Osteocyte (in vitro differentiated cells): Measurements from ENCODE around the gene ZNF853. TPM values are rescaled to one million over a fixed set of nuclear protein-coding genes. Genes with fewer than 3 reads are reported as not detected.

Experiments
- DNase-seq: peaks from one replicate; pipeline ENCODE4 v3.0.0; 2021; ENCODE audit warnings: mixed read lengths; ENCODE audit not compliant: unreplicated experiment; ENCODE audit errors: extremely low spot score
- H3K27ac Mint-ChIP-seq: one replicate; pipeline ENCODE4 v1.8.0; 2021; ENCODE audit warnings: mild to moderate bottlenecking, mixed read lengths; ENCODE audit not compliant: unreplicated experiment
- H3K27me3 Mint-ChIP-seq: one replicate; pipeline ENCODE4 v1.8.0; 2021; ENCODE audit warnings: mixed read lengths; ENCODE audit not compliant: unreplicated experiment
- H3K36me3 Mint-ChIP-seq: one replicate; pipeline ENCODE4 v1.8.0; 2021; ENCODE audit warnings: mixed read lengths; ENCODE audit not compliant: unreplicated experiment
- H3K4me1 Mint-ChIP-seq: one replicate; pipeline ENCODE4 v1.8.0; 2021; ENCODE audit warnings: mixed read lengths; ENCODE audit not compliant: unreplicated experiment
- H3K4me3 Mint-ChIP-seq: one replicate; pipeline ENCODE4 v1.8.0; 2021; ENCODE audit warnings: mild to moderate bottlenecking, moderate library complexity, mixed read lengths; ENCODE audit not compliant: unreplicated experiment
- H3K9me3 Mint-ChIP-seq: one replicate; pipeline ENCODE4 v1.8.0; 2021; ENCODE audit warnings: mixed read lengths; ENCODE audit not compliant: unreplicated experiment
- total RNA-seq: library from RNA; stranded (reverse); gene quantifications from 2 replicates; pipeline ENCODE4 v1.2.1, GENCODE V29; 2021
- TF ChIP-seq, protein P1 (sequence below): fragments of 200-600 bp; sonication (generic); IDR thresholded peaks from 2 replicates; pipeline ENCODE4 v1.5.0; 2021; ENCODE audit warnings: antibody characterized with exemption, mild to moderate bottlenecking, moderate library complexity

ZNF853 gene
- total RNA-seq, 1 donor from 2014 or later: 18.2 TPM

GRCh38 chr7:6607651-6608051, 7.8 kb upstream of the ZNF853 start:
- no peaks in the 10 kb centered on the region for H3K4me1 Mint-ChIP-seq
- TF ChIP-seq, protein P1, sequence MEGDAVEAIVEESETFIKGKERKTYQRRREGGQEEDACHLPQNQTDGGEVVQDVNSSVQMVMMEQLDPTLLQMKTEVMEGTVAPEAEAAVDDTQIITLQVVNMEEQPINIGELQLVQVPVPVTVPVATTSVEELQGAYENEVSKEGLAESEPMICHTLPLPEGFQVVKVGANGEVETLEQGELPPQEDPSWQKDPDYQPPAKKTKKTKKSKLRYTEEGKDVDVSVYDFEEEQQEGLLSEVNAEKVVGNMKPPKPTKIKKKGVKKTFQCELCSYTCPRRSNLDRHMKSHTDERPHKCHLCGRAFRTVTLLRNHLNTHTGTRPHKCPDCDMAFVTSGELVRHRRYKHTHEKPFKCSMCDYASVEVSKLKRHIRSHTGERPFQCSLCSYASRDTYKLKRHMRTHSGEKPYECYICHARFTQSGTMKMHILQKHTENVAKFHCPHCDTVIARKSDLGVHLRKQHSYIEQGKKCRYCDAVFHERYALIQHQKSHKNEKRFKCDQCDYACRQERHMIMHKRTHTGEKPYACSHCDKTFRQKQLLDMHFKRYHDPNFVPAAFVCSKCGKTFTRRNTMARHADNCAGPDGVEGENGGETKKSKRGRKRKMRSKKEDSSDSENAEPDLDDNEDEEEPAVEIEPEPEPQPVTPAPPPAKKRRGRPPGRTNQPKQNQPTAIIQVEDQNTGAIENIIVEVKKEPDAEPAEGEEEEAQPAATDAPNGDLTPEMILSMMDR: no peak
- no peak overlapping the region for H3K4me3 Mint-ChIP-seq
- H3K27me3 Mint-ChIP-seq: no peaks in the 10 kb centered on the region
- H3K36me3 Mint-ChIP-seq: peaks cover 15% of the 10 kb centered on the region
- DNase-seq: no peak
- H3K27ac Mint-ChIP-seq: no peak overlapping the region
- H3K9me3 Mint-ChIP-seq: no peaks in the 10 kb centered on the region

GRCh38 chr7:6608081-6608480, 7.3 kb upstream of the ZNF853 start:
- H3K4me1 Mint-ChIP-seq: no peaks in the 10 kb centered on the region
- no peaks in the 10 kb centered on the region for H3K9me3 Mint-ChIP-seq
- TF ChIP-seq, protein P1: no peak
- H3K27me3 Mint-ChIP-seq: no peaks in the 10 kb centered on the region
- H3K36me3 Mint-ChIP-seq: peaks cover 15% of the 10 kb centered on the region
- DNase-seq: no peak
- H3K27ac Mint-ChIP-seq: no peak overlapping the region
- H3K4me3 Mint-ChIP-seq: no peak overlapping the region

DNA sequence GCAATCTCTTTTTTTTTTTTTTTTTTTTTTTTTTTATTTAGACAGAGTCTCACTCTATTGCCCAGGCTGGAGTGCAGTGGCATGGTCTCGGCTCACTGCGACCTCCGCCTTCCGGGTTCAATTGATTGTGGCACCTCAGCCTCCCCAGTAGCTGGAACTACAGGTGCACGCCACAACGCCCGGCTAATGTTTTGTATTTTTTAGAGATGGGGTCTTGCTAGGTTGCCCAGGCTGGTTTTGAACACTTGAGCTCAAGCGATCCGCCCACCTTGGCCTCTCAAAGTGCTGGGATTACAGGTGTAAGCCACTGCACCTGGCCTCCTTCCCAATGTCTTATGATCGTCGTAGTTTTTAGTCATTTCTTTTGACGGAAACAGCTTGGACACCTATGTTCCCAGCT, 6.6 kb upstream of the ZNF853 start:
- H3K9me3 Mint-ChIP-seq: no peaks in the 10 kb centered on the region
- no peak overlapping the region for H3K27ac Mint-ChIP-seq
- no peak for DNase-seq
- no peaks in the 10 kb centered on the region for H3K4me1 Mint-ChIP-seq
- no peaks in the 10 kb centered on the region for H3K27me3 Mint-ChIP-seq
- H3K4me3 Mint-ChIP-seq: no peak overlapping the region
- H3K36me3 Mint-ChIP-seq: peaks cover 14% of the 10 kb centered on the region
- TF ChIP-seq, protein P1: no peak

GRCh38 chr7:6612819-6613218, 2.6 kb upstream of the ZNF853 start:
- TF ChIP-seq, protein P1: no peak
- Mint-ChIP-seq H3K4me3 (no peak overlapping the region), H3K4me1 (peaks cover 10% of the 10 kb centered on the region), H3K27ac (no peak overlapping the region), H3K9me3 (no peaks in the 10 kb centered on the region), H3K27me3 (no peaks in the 10 kb centered on the region), H3K36me3 (peaks cover 9% of the 10 kb centered on the region)
- DNase-seq: no peak

- peaks cover 10% of the 10 kb centered on the region for H3K4me1 Mint-ChIP-seq
- DNase-seq: no peak
- H3K27me3 Mint-ChIP-seq: no peaks in the 10 kb centered on the region
- H3K27ac Mint-ChIP-seq: no peak overlapping the region
- peak overlapping the region; percentile 14 for H3K4me3 Mint-ChIP-seq
- TF ChIP-seq, protein P1: no peak
- H3K9me3 Mint-ChIP-seq: no peaks in the 10 kb centered on the region
- peaks cover 9% of the 10 kb centered on the region for H3K36me3 Mint-ChIP-seq
Observed at GRCh38 chr7:6613706-6614105, 1.7 kb upstream of the ZNF853 start.
